Spleen (tissue), 11 donors: ENCODE measurements around the gene MT1A. TPM values are rescaled to one million over a fixed set of nuclear protein-coding genes. Genes with fewer than 3 reads are reported as not detected.
A peak's percentile ranks its signal among the peaks of the same experiment; 100 is the strongest.

Experiments
- DNase-seq: peaks from one replicate; pipeline ENCODE4 v3.0.0-alpha.2; 2020
- H3K27ac ChIP-seq, 8 donors: fragments of 200-600 bp; sonication (generic) in 7 of 8; 1 replicate in 4 of 8; 2 replicates in 4 of 8; pipeline versions ENCODE4 v1.5.0 to v1.8.0; 2016 to 2021; ENCODE audit warnings: inconsistent platforms in 4 of 8, mild to moderate bottlenecking in 4 of 8, moderate library complexity in 1 of 8
- H3K27me3 ChIP-seq, 7 donors: fragments of 200-600 bp; sonication (generic) in 6 of 7; replicated peaks in 1 of 7; 1 replicate in 4 of 7; 2 replicates in 3 of 7; pipeline versions ENCODE4 v1.5.0 to v1.8.0; 2016 to 2021; ENCODE audit warnings: inconsistent platforms in 3 of 7, mild to moderate bottlenecking in 1 of 7
- H3K36me3 ChIP-seq, 6 donors: fragments of 200-600 bp; sonication (generic) in 5 of 6; 1 replicate in 4 of 6; 2 replicates in 2 of 6; pipeline versions ENCODE4 v1.5.0 to v1.8.0; 2016 to 2021; ENCODE audit warnings: inconsistent platforms in 2 of 6
- H3K4me1 ChIP-seq, 6 donors: fragments of 200-600 bp; sonication (generic) in 5 of 6; 1 replicate in 3 of 6; 2 replicates in 3 of 6; pipeline versions ENCODE4 v1.5.0 to v1.8.0; 2016 to 2021; ENCODE audit warnings: inconsistent platforms in 3 of 6
- H3K4me3 ChIP-seq, 8 donors: fragments of 200-600 bp; sonication (generic) in 7 of 8; 1 replicate in 4 of 8; 2 replicates in 4 of 8; pipeline versions ENCODE4 v1.5.0 to v1.8.0; 2016 to 2021; ENCODE audit warnings: inconsistent platforms in 4 of 8, mild to moderate bottlenecking in 4 of 8, moderate library complexity in 2 of 8
- H3K9me3 ChIP-seq, 8 donors: fragments of 200-600 bp; sonication (generic) in 7 of 8; 1 replicate in 4 of 8; 2 replicates in 4 of 8; pipeline versions ENCODE4 v1.5.0 to v1.8.0; 2016 to 2021; ENCODE audit warnings: inconsistent platforms in 4 of 8
- POLR2A ChIP-seq, 3 donors: fragments of 450-650 bp; IDR thresholded peaks; one replicate each; pipeline ENCODE4 v1.5.1; 2017; ENCODE audit warnings: antibody characterized with exemption in 3 of 3, mild to moderate bottlenecking in 1 of 3
- POLR2AphosphoS5 ChIP-seq, 3 donors: sonication (generic); formaldehyde crosslinking; IDR thresholded peaks; one replicate each; pipeline ENCODE4 v1.5.1; 2017; ENCODE audit warnings: antibody characterized with exemption in 3 of 3
- WGBS, 5 donors: extraction: QIAGEN DNeasy Blood & Tissue Kit in 3 of 5; methylation state at CpG; one replicate each; pipeline versions ENCODE4 v1.1.5 to v1.1.7; 2013 to 2018; 5-methylcytosine and 5-hydroxymethylcytosine counted together
- intact Hi-C: fragments of 100-400 bp; cut with DNase I; formaldehyde crosslinking; loops from one replicate; pipeline ENCODE4 v1.15.0; 2023; ENCODE audit warnings: low total_unique reads
- polyA plus RNA-seq, 3 donors: library from polyadenylated mRNA; stranded (reverse); fragments of 200-250 nt; gene quantifications; one replicate each; pipeline ENCODE4 v1.2.1, GENCODE V29; 2013
- total RNA-seq, 7 donors: library from RNA; depleted of rRNA in 3 of 7; stranded (reverse); fragments of >200 nt in 3 of 7; fragmentation: NEBNext Ultra II Directional in 4 of 7; extraction: Animal tissue kit (Norgen Biotek cat#: 25700) in 4 of 7; gene quantifications; one replicate each; pipeline versions ENCODE4 v1.1.0 to v1.2.1, GENCODE V29; 2016 to 2021
- TF ChIP-seq, protein P1 (sequence below), 11 experiments: fragments of 200-600 bp in 7 of 11; fragments of 450-650 bp in 4 of 11; sonication (generic) in 4 of 11; IDR thresholded peaks in 8 of 11; conservative IDR thresholded peaks in 3 of 11; 1 replicate in 7 of 11; 2 replicates in 4 of 11; pipeline versions ENCODE4 v1.4.0 to v1.8.0; 2016 to 2021; ENCODE audit warnings: antibody characterized with exemption in 11 of 11, inconsistent platforms in 4 of 11, mild to moderate bottlenecking in 1 of 11
- donor health status: healthy with polysubstance abuse.
- donor health status: DM: no; HTN: no; CAD: no; lungs with moderate emphysema.
- donor health status: DM: no; HTN: no; CAD: no.
- donor health status: Bipolar disorder and iron deficiency.
- donor health status: healthy.
- donor health status: DM: no; HTN: no; CAD: no.
- donor health status: DM: yes; HTN: yes; CAD: no.

The MT1A gene
- total and polyA plus RNA-seq, 10 donors: 1.1 to 27.3 (median 5.0) TPM; not detected in 4

DNA sequence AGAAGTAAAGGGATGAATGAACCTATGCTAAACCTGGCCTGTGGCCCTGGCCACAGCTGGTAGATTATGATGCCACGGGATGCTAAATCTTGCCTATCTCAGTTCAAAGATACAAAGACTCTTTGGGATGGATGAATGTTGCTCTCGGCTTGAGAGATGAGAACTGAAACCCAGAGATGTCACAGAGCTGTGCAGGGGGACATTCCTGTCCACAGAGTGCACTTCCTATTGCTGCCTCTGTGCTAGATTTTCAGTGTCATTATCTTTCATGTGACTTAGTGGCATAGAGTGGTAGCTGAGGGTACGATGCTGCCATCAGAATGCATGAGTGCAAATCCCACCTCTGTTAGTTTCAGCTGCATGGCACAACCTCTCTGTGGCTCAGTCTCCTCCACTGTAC lies 8.3 kb upstream of the MT1A start:
- Histone ChIP-seq H3K27ac (peak overlapping the region in 1 of 8 donors; percentile 8), H3K36me3 (no peaks in the 10 kb centered on the region), H3K27me3 (peaks cover under 1 to 68% (median 48%) of the 10 kb centered on the region in 7 donors), H3K4me3 (no peak overlapping the region), H3K9me3 (no peaks in the 10 kb centered on the region), H3K4me1 (peaks cover 3 to 64% (median 35%) of the 10 kb centered on the region in 6 donors)
- WGBS, 5 donors: 43 to 76% (median 67%) methylated on average over 3 of the region's 3 CpGs
- no peak for DNase-seq
- intact Hi-C loops: no loop called here
- TF ChIP-seq, protein P1, sequence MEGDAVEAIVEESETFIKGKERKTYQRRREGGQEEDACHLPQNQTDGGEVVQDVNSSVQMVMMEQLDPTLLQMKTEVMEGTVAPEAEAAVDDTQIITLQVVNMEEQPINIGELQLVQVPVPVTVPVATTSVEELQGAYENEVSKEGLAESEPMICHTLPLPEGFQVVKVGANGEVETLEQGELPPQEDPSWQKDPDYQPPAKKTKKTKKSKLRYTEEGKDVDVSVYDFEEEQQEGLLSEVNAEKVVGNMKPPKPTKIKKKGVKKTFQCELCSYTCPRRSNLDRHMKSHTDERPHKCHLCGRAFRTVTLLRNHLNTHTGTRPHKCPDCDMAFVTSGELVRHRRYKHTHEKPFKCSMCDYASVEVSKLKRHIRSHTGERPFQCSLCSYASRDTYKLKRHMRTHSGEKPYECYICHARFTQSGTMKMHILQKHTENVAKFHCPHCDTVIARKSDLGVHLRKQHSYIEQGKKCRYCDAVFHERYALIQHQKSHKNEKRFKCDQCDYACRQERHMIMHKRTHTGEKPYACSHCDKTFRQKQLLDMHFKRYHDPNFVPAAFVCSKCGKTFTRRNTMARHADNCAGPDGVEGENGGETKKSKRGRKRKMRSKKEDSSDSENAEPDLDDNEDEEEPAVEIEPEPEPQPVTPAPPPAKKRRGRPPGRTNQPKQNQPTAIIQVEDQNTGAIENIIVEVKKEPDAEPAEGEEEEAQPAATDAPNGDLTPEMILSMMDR (IDR thresholded peaks at IDR 0.05 in 8 of 11, conservative IDR thresholded peaks at IDR 0.05 in 3 of 11): peak in 7 of 11 experiments; percentile 14 to 43 (median 19)
- TF ChIP-seq POLR2A (IDR thresholded peaks at IDR 0.05): no peak

DNA sequence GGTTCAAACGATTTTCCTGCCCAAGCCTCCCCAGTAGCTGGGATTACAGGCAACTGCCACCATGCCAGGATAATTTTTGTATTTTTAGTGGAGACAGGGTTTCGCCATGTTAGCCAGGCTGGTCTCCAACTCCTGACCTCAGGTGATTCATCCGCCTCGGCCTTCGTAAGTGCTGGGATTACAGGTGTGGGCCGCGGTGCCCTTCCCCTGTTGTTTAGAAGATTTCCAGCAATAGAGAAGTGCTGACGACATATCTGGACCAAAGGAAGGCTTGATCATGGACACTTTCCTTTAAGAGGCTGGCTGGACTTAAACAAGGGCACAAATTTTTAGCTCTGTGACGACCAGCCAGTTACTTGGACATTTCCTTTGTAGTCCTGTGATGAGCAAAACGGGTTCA lies 7.3 kb upstream of the MT1A start:
- WGBS, 5 donors: 83 to 89% (median 87%) methylated on average over 10 of the region's 10 CpGs
- H3K4me3 ChIP-seq: no peak overlapping the region
- H3K4me1 ChIP-seq: peaks cover 9 to 64% (median 32%) of the 10 kb centered on the region in 6 donors
- TF ChIP-seq POLR2AphosphoS5 (IDR thresholded peaks at IDR 0.05): no peak
- DNase-seq: no peak
- peak overlapping the region in 1 of 8 donors; percentile 57 for H3K27ac ChIP-seq
- H3K27me3 ChIP-seq: peaks cover 5 to 68% (median 47%) of the 10 kb centered on the region in 7 donors
- no peaks in the 10 kb centered on the region for H3K9me3 ChIP-seq
- intact Hi-C loops: no loop called here
- no peaks in the 10 kb centered on the region for H3K36me3 ChIP-seq

GRCh38 chr16:56631832-56632155 lies 6.7 kb upstream of the MT1A start:
- H3K27me3 ChIP-seq: peaks cover 5 to 68% (median 49%) of the 10 kb centered on the region in 7 donors
- DNase-seq: no peak
- WGBS, 5 donors: 25 to 35% (median 30%) methylated on average over 12 to 14 of the region's 14 CpGs
- intact Hi-C loops: no loop called here
- peaks cover 9 to 58% (median 31%) of the 10 kb centered on the region in 6 donors for H3K4me1 ChIP-seq
- H3K36me3 ChIP-seq: no peaks in the 10 kb centered on the region
- no peaks in the 10 kb centered on the region for H3K9me3 ChIP-seq
- H3K27ac ChIP-seq: peak overlapping the region in 5 of 8 donors; percentile 51 to 69 (median 63)
- H3K4me3 ChIP-seq: peak overlapping the region; percentile 30 to 65 (median 40)
- TF ChIP-seq POLR2AphosphoS5 (IDR thresholded peaks at IDR 0.05) (no peak), POLR2A (IDR thresholded peaks at IDR 0.05) (no peak)
- TF ChIP-seq, protein P1 (IDR thresholded peaks at IDR 0.05 in 8 of 11, conservative IDR thresholded peaks at IDR 0.05 in 3 of 11): no peak

GRCh38 chr16:56632156-56632847 lies 6.2 kb upstream of the MT1A start, which contains the start of gene MT1M:
Gene MT1M (plus strand): TSS chr16:56632659. CDS start chr16:56632732, 73 bp downstream.
- TF ChIP-seq, protein P1 (IDR thresholded peaks at IDR 0.05 in 8 of 11, conservative IDR thresholded peaks at IDR 0.05 in 3 of 11): no peak
- TF ChIP-seq POLR2A (IDR thresholded peaks at IDR 0.05): no peak
- peak; percentile 29 to 89 (median 75) for TF ChIP-seq POLR2AphosphoS5 (IDR thresholded peaks at IDR 0.05)
- no peak for DNase-seq
- Histone ChIP-seq H3K9me3 (no peaks in the 10 kb centered on the region), H3K4me1 (peaks cover 9 to 55% (median 31%) of the 10 kb centered on the region in 6 donors), H3K27me3 (peaks cover 5 to 68% (median 51%) of the 10 kb centered on the region in 7 donors), H3K4me3 (peak within 1 kb of the TSS; percentile 30 to 65 (median 40)), H3K27ac (peak within 1 kb of the TSS in 7 of 8 donors; percentile 5 to 69 (median 57)), H3K36me3 (no peaks in the 10 kb centered on the region)
- WGBS, 5 donors: 1 to 8% (median 2%) methylated on average over 22 to 61 of the region's 61 CpGs
- intact Hi-C loops: no loop called here
